Natural killer cell (primary cell): ENCODE results near the gene EPHA2. TPM values are rescaled to one million over a fixed set of nuclear protein-coding genes. Genes with fewer than 3 reads are reported as not detected.

Source experiments
- ATAC-seq, 3 donors: fragments of 150-1000 bp in 2 of 3; fragments of 200-7000 bp in 1 of 3; cut with Tn5 transposase; 1 replicate in 1 of 3; 2 replicates in 2 of 3; pipeline ENCODE4 v1.10.0; 2021; ENCODE audit warnings: mild to moderate bottlenecking in 2 of 3, moderate library complexity in 2 of 3
- DNase-seq, 2 donors: peaks; one replicate each; pipeline versions ENCODE4 v3.0.0 to v3.0.0-alpha.2; 2013 to 2021; ENCODE audit warnings: mixed read lengths in 1 of 2
- H3K27ac ChIP-seq: one replicate; pipeline ENCODE4 v1.5.1; 2013; ENCODE audit warnings: mild to moderate bottlenecking, low read length
- H3K27me3 ChIP-seq: one replicate; pipeline ENCODE4 v1.6.1; 2013; ENCODE audit warnings: low read length; ENCODE audit not compliant: control insufficient read depth, insufficient read depth
- H3K36me3 ChIP-seq: one replicate; pipeline ENCODE4 v1.6.1; 2013; ENCODE audit warnings: low read length; ENCODE audit not compliant: control insufficient read depth, insufficient read depth
- H3K4me1 ChIP-seq: one replicate; pipeline ENCODE4 v1.6.1; 2013; ENCODE audit warnings: low read length; ENCODE audit not compliant: control insufficient read depth, insufficient read depth
- H3K4me3 ChIP-seq: one replicate; pipeline ENCODE4 v1.5.1; 2013; ENCODE audit warnings: low read length
- H3K9me3 ChIP-seq: one replicate; pipeline ENCODE4 v1.6.1; 2013; ENCODE audit warnings: low read length; ENCODE audit not compliant: control insufficient read depth, insufficient read depth
- H3K27ac Mint-ChIP-seq, 2 donors: one replicate each; pipeline ENCODE4 v1.8.0; 2022; ENCODE audit warnings: mild to moderate bottlenecking in 2 of 2, mixed read lengths in 2 of 2, moderate library complexity in 1 of 2
- H3K27me3 Mint-ChIP-seq, 2 donors: one replicate each; pipeline ENCODE4 v1.8.0; 2022; ENCODE audit warnings: low read depth in 2 of 2, mixed read lengths in 2 of 2
- H3K36me3 Mint-ChIP-seq: one replicate; pipeline ENCODE4 v1.8.0; 2022; ENCODE audit warnings: mixed read lengths
- H3K4me1 Mint-ChIP-seq, 2 donors: one replicate each; pipeline ENCODE4 v1.8.0; 2022; ENCODE audit warnings: mixed read lengths in 2 of 2
- H3K4me3 Mint-ChIP-seq: one replicate; pipeline ENCODE4 v1.8.0; 2022; ENCODE audit warnings: mild to moderate bottlenecking, moderate library complexity, mixed read lengths
- H3K9me3 Mint-ChIP-seq, 2 donors: one replicate each; pipeline ENCODE4 v1.8.0; 2022; ENCODE audit warnings: mixed read lengths in 2 of 2
- WGBS: methylation state at CpG from one replicate; pipeline ENCODE4 v1.1.7; 2013; ENCODE audit warnings: missing lambda C conversion rate; ENCODE audit not compliant: insufficient coverage; 5-methylcytosine and 5-hydroxymethylcytosine counted together
- intact Hi-C: fragments of 100-400 bp; cut with micrococcal nuclease; formaldehyde crosslinking; loops from one replicate; pipeline ENCODE4 v1.14.2; 2022
- total RNA-seq, 4 donors: library from RNA; stranded (reverse); fragments of 120-200 nt in 1 of 4; gene quantifications; one replicate each; pipeline versions ENCODE4 v1.2.3 to v1.2.4, GENCODE V29; 2013 to 2022
- TF ChIP-seq, protein P1 (sequence below): fragments of 200-600 bp; IDR thresholded peaks from one replicate; pipeline ENCODE4 v1.8.0; 2022; ENCODE audit warnings: antibody characterized with exemption

Gene EPHA2
- total RNA-seq, 3 donors from 2014 or later (not counting 1 experiment from before 2014, with no cell fraction given), result 0.13 TPM; not detected in 2

DNA sequence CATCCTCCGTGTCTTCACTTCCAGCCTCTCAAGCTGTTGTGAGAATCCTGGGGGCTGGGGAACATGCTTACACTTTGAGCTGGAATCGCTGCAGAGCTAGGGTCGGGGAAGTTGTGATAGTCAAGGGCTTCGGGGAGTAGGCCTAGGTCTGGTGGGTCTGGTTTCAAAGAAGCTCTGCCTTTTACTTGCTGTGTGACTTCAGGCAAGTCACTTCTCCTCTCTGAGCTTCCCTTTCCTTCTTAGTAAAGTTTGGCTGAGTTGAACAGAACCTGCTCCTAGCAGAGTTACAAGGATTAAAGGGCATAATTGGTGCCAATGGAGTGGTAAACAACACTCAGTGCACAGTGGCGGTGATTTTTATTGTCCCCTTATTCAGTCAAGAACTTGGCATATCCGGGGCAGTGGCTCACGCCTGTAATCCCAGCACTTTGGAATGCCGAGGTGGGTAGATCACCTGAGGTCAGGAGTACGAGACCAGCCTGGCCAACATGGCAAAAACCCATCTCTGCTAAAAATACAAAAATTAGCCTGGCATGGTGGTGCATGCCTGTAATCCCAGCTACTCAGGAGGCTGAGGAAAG lies 30.9 kb upstream of the EPHA2 start:
- Mint-ChIP-seq H3K4me1 (no peaks in the 10 kb centered on the region), H3K27me3 (peaks cover 0 to 6% of the 10 kb centered on the region in 2 donors), H3K27ac (no peak overlapping the region), H3K9me3 (no peaks in the 10 kb centered on the region), H3K4me3 (no peak overlapping the region), H3K36me3 (no peaks in the 10 kb centered on the region)
- Histone ChIP-seq H3K4me1 (peaks cover 4% of the 10 kb centered on the region), H3K4me3 (no peak overlapping the region), H3K27me3 (peaks cover 5% of the 10 kb centered on the region), H3K36me3 (no peaks in the 10 kb centered on the region), H3K9me3 (no peaks in the 10 kb centered on the region), H3K27ac (no peak overlapping the region)
- TF ChIP-seq, protein P1, sequence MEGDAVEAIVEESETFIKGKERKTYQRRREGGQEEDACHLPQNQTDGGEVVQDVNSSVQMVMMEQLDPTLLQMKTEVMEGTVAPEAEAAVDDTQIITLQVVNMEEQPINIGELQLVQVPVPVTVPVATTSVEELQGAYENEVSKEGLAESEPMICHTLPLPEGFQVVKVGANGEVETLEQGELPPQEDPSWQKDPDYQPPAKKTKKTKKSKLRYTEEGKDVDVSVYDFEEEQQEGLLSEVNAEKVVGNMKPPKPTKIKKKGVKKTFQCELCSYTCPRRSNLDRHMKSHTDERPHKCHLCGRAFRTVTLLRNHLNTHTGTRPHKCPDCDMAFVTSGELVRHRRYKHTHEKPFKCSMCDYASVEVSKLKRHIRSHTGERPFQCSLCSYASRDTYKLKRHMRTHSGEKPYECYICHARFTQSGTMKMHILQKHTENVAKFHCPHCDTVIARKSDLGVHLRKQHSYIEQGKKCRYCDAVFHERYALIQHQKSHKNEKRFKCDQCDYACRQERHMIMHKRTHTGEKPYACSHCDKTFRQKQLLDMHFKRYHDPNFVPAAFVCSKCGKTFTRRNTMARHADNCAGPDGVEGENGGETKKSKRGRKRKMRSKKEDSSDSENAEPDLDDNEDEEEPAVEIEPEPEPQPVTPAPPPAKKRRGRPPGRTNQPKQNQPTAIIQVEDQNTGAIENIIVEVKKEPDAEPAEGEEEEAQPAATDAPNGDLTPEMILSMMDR, result no peak
- WGBS, result 91% methylated on average over 9 of the region's 9 CpGs
- DNase-seq (no peak), ATAC-seq (no peak)
- intact Hi-C loops, result loop anchor here (1.0 kb wide), 3 partner anchors 58 to 177 kb away; no protein-coding TSS in a partner anchor

DNA sequence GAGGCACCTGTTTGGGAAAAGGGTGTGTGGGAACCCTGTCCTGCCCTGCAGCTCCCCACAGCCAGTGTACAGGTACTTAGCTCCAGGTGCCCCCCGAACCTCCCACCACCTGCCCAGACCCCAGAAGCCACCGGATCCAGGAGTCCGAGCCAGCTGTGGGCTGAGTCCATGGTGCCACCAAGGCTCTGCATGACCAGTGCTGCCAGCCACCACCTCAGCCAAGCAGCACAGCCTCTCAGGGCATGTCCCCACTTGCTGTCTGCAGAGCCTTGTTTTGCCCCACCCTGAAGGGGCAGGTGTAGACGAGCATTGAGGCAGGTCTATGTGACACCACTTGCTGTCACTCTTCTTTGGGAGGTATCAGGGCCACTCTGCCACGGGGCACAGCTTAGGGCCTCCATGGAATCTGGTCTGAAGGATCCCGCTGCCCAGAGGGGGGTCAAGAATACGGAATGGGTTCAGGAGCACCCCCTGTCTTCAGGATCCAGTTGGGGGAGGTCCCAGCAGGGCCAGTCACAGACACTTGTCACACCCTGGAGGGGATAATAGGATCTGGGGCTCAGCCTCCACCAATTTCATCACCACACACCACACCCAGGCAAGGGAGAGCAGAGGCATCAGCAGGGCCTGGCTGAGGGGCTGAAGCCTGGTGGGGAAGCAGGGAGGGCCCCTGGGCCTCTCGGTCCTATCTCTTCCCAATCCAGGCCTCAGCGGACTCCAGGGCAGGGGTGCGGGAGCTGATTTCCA lies 28.9 kb upstream of the EPHA2 start:
- ATAC-seq (no peak), DNase-seq (no peak)
- H3K4me3 Mint-ChIP-seq, result no peak overlapping the region
- Histone ChIP-seq H3K4me1 (peaks cover 4% of the 10 kb centered on the region), H3K36me3 (no peaks in the 10 kb centered on the region), H3K9me3 (no peaks in the 10 kb centered on the region), H3K27ac (no peak overlapping the region), H3K4me3 (no peak overlapping the region), H3K27me3 (peaks cover 2% of the 10 kb centered on the region)
- peaks cover 0 to 6% of the 10 kb centered on the region in 2 donors for H3K27me3 Mint-ChIP-seq
- no peak overlapping the region for H3K27ac Mint-ChIP-seq
- WGBS, result 86% methylated on average over 10 of the region's 10 CpGs
- no peaks in the 10 kb centered on the region for H3K36me3 Mint-ChIP-seq
- TF ChIP-seq, protein P1, result no peak
- no peaks in the 10 kb centered on the region for H3K4me1 Mint-ChIP-seq
- no peaks in the 10 kb centered on the region for H3K9me3 Mint-ChIP-seq
- intact Hi-C loops, result no loop called here

DNA sequence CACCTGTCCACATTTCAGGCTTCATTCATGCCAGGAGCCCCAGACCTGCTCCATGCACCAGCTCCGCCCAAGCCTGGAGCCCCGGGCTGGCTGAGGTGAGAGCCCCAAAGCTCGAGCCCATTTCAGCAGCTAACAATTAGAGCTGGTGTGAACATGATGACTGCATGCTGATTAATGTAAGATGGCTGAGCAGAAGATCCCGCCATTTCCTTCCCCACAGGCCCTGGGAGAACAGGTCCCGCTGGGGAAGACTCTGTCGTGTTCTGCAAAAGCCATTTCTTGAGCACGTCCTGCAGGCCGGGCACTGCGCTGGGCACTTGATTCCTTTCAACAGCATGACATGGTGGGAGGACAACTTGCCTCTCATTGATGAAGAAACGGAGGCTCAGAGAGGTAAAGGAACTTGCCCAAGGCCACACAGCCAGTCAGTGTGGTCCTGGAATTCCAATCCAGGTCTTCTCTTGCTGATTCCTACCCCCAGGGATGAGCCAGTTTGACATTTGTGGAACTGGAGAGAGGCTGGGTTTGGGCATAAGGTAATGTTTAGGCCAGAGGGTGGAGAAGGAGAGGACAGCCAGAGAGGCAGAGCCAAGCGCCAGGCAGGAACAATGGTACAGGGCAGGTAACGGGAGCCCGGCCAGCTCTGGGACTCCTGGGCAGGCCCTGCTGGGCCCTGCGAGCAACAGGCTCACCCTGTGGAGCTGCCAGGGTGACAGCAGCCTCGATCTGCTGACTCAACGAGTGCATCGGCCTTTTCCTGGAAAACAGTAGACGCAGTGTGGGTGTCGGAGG lies 28.1 kb upstream of the EPHA2 start:
- 89% methylated on average over 19 of the region's 19 CpGs for WGBS
- intact Hi-C loops, result no loop called here
- peaks cover 3 to 4% of the 10 kb centered on the region in 2 donors for H3K27me3 Mint-ChIP-seq

More for the DNA sequence above, 28.1 kb upstream of the EPHA2 start:
- Histone ChIP-seq H3K27ac (no peak overlapping the region), H3K9me3 (no peaks in the 10 kb centered on the region), H3K36me3 (no peaks in the 10 kb centered on the region), H3K4me3 (no peak overlapping the region), H3K27me3 (peaks cover 2% of the 10 kb centered on the region), H3K4me1 (peaks cover 4% of the 10 kb centered on the region)
- DNase-seq (no peak), ATAC-seq (no peak)
- H3K4me3 Mint-ChIP-seq, result no peak overlapping the region
- no peaks in the 10 kb centered on the region for H3K4me1 Mint-ChIP-seq
- H3K36me3 Mint-ChIP-seq, result no peaks in the 10 kb centered on the region
- H3K27ac Mint-ChIP-seq, result no peak overlapping the region
- TF ChIP-seq, protein P1, result no peak
- H3K9me3 Mint-ChIP-seq, result no peaks in the 10 kb centered on the region
